GM20431 (cell line): ENCODE results near the gene CEP295NL.
"Not testable (repeated sequence)": the region's sequence is repeated elsewhere in the genome, so short reads cannot be mapped to it uniquely, and the experiment has no call there.

Source experiments
- in situ Hi-C: fragments of 300-500 bp; cut with MseI, MboI; formaldehyde crosslinking; loops from one replicate; pipeline ENCODE4 v1.15.0; 2020; ENCODE audit warnings: low sequenced_read_pairs; ENCODE audit not compliant: unreplicated experiment

Gene CEP295NL

DNA sequence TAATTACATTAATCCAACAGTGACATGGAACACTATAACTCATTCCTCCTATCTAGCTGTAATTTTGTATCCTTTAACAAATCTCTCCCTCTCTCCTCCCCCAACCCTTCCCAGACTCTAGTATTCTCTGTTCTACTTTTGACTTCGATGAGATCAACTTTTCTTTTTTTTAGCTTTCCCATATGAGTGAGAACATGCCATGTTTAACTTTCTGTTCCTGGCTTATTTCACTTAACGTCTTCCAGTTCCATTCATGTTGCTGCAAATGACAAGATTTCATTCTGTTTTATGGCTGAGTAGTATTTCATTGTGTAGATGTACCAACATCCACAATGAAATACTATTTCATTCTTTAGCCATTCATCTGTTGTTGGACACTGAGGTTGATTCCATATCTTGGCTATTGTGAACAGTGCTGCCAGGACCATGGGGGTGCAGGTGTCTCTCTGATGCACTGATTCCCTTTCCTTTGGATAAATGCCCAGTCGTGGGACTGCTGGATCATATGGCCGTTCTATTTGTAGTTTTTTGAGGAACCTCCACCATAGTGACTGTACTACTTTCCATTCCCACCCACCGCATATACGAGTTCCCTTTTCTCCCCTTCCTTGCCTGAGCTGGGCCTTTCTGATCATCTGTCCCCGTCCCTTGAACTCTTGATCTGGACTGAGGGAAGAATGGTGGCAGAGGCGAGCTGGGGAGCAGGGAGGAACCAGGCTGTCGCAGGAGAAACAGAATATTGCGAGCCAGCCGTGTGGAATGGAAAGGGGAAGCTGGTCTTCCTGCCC, 7.7 kb upstream of the CEP295NL start:
- in situ Hi-C loops = no loop called here

DNA sequence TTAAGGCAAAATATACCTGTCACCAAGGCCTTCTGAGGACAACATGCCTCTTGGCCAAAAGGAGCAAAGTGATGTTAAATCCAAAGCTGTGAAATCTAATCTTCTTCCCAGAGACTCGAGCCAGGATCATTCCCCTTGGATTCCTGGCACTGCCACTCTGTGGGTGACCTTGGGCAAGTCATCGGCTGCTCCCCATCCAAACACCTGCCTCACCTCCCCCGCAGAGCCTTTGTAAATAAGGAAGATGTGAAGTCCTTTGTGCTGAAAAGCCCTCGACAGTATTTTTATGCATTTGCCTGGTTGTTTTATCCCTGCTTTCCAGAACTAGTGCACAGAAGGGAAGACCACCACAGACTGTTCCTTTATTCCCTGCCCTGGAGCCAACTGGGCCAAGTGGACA, 5.4 kb upstream of the CEP295NL start:
- in situ Hi-C loops = no loop called here

DNA sequence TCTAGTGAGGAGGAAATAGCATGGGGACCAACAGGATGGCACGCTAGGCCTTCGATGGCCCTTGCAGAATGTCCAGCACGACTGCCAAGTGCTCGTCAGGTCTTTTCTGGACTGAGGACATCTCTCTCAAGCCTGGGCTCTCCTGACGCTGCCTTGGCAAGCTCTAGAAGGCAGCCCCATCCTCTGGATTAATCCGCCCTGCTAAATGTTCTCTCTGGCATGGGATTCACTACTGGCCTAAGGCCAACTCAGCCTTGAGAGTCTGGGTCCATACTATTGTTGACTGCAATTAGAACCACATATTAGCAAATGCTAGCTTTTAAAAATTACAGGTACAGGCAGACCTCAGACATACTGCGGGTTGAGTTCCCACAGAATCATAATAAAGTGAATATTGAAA, 2.5 kb upstream of the CEP295NL start:
- in situ Hi-C loops = no loop called here

DNA sequence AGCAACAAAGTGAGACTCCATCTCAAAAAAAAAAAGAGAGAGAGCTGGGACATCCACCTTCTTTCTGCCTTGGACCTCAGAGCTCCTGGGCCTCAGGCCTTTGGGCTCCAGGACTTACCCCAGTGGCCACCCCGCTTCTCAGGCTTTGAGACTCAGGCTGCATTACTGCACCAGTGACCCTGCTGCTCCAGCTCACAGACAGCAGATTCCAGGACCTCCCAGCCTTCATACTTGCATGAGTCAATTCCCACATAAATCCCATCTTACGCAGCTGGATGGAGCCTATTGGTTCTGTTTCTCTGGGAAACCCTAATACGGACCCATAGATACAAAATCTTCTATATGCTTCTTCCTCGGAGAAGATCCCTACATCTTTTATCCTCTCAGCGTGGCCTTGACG, 2.1 kb upstream of the CEP295NL start:
- in situ Hi-C loops = no loop called here

DNA sequence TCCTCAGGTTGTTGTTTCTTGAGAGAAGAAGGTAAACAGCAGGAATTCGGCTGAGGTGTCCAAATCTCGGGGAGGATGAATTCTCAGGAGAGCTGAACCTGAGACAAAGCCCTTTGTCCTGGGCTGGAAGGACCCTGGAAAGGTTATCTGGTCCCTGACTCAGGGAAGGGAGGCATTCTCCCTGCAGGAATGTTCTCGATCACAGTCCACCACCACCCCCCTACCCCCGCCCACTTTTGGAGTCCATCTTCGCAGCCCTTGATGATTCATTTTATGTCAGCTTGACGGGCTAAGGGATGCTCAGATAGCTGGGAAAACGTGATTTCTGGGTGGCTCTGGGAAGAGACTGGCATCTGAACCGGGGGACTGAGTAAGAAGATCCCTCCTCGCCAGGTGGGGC, 1.4 kb upstream of the CEP295NL start:
- in situ Hi-C loops = no loop called here

DNA sequence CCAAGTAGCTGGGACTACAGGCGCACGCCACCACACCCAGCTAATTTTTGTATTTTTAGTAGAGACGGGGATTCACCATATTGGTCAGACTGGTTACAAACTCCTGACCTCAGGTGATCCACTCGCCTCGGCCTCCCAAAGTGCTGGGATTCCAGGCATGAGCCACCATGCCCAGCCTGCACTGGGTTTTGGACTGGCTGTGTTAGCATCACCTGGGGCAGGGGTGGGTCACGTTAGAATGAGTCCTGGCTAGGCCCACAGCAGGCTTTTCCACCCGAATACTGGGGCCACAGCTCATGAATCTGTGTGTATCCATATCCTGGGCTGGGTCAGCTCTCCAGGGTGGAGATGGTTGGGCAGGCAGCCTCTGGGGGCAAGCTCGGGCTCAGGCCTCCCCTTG, 770 bp downstream of the CEP295NL start:
- in situ Hi-C loops = not testable (repeated sequence)

DNA sequence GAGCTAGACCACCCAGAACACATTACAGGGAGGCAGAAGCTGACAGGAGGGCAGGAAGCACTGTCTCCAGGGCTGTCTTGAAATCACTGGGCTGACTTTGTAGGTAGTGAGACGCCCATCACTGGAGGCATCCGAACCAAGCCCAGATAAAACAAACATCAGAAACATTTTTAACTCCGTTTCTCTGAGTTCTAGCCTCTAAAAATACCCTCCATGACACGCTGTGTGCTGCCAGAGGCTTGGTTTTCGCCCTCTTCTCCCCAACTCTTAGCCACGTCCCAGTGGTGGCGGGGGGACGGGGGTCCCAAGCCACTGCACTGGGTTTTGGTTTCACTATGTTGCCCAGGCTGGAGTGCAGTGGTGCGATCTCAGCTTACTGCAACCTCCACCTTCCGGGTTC, 1.2 kb downstream of the CEP295NL start:
- in situ Hi-C loops = no loop called here

DNA sequence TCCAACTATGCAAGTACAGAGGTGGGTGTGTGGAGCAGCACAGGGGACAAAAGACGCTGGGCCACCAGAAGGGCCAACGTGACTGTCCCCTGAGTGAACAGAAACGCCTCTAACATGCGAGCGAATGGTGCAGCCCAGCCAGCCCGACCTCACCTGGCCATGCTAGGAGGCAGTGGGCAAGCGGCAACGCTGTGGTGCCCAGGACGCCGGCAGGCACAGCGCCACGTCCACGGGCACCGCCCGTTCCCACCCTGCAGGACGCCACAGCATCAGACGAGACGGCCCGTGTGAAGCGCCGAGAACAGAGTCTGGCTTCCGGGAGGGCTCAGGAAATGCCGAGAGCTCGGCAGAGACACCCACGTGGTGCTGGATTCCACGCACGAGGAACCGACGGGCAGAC, 2.2 kb downstream of the CEP295NL start:
- in situ Hi-C loops = no loop called here

DNA sequence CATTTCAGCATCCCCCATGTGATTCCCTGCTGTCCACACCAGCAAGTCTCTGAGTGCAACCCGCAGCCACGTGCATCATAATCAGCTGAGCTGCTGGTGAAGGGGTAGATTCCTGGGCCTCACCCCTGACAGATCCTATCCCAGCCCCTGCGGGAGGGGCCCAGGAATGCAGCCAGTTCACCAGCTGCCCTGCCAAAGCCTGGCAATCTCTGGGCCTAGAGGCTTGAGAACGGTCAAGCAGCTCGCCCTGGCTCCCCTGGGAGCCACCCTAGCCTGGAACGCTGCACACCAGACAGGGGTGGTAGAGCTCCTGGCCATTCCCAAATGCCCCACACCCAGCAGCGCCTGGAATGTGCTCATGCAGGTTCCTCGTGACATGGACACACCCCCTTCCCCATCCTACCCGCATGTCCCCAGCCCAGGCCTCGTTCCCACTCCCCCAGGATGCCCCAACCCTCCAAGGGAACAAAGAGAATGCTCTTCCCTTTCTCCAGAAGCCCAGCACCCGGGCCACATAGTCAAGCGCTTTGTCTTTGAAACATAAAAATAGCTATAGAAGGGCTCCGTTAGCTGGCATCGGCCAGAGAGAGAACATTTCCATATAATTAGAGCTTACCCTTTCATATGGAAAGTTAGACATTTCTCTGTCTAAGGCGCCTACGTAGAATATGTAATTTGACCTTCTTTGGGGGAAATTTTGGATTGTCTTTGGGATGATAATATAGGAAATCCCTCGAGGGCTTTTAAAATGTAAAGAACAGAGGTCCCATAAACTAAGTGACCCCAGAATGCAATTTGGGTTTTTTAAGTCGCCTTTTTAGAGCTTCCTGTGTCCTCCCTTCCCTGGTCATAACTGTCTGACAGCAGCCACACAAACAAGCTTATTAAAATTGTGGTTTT, 3.4 kb downstream of the CEP295NL start:
- in situ Hi-C loops = no loop called here

DNA sequence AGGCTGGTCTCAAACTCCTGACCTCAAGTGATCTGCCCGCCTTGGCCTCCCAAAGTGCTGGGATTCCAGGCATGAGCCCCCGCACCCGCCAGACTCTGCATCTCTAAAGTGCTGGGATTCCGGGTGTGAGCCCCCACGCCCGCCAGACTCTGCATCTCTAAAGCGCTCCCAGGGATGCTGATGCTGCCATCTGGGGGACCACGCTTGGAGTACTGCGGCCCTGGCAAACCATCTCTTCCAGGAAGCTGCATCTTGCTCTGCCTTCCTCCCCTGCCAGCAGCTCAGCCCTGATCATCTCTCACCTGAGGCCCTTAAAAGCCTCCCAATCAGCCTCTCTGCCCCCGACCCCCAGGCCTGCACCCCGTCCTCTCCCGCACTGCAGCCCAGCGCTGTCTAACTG, 4.1 kb downstream of the CEP295NL start:
- in situ Hi-C loops = no loop called here

DNA sequence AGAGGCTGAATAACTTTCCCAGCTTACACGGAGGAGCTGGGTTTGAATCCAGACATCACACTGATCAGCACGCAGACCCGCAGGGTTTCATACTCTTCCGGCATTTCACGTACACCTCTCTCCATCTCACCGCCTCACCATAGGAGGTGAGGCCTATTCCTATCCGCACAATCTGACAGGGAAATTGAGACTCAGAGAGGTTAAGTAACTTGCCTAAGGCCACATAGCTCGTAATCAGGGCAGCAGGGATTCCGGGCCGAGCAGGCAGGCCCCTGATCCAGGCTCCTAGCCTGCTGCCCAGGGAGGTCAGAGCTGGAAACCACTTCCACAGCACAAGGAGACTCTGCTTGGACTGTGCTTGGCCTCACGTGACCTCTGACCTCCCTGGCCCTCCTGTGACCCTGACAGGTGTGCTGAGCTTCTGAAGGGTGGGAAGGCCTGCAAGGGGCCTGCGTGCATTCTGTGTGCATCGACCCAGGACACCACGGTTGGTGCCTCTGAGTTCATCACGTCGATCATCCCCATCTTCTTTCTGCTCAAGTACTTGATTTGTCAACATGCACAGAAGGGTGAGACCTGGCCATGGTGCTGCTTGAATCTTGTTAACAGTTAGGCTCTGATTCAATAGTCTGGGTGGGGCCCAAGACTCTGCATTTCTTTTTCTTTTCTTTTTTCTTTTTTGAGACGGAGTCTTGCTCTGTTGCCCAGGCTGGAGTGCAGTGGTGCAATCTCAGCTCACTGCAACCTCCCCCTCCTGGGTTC, 4.7 kb downstream of the CEP295NL start:
- in situ Hi-C loops = no loop called here

DNA sequence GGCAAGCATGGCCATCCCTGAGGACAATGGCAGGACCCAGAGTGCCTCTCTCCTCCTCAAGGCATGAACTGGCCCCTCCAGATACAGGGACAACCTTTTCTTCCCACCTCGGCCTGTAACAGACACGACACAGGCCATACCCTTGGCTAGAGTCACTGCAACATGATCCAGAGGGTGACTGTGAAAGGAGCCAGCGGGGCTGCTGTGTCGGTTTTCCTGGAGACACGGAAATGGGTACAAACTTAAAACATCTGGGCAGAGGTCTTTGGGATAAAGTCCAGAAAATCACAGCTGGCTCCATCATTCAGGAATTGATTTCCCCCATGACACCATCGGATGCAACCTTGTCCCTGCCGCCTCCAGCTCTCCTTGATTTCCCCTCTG, 5.3 kb downstream of the CEP295NL start:
- in situ Hi-C loops = no loop called here

DNA sequence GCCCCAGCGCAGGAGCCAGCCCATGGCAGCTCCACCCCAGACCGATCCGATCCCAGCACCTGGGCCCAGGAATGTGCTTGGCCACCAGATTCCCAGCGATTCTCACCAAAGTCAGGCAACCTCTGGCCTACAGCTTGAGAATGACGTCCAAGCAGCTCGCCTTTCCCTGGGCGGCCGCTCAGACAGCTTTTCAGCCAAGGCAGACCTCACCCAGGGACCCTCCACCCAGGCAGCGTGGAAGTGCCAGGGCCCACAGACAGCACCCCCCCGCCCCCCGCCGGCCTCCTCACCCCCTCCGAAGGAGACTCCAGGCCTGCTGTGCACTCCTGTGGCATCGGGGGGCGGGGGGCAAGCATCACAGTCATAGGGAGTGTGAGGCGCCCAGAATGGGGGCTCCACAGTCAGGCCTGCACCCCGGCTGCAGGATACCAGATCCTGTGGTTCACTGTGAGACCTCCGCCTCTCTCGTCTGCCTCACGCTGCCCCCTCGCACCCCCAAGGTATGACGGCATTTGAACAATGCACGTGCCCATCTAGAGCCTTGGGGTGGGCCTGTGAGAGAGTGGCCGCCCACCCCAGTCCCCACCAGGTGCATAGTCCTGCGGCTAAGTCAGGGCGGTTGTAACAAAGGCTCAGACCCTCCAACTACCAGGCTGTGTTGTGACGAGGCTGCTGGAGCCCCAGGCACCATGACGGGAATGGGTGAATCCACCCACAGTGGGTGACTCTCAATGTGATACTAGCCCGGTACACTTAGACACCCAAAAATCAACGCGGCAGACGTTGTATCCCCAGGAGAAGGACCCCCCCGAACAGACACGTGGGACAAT, 6.0 kb downstream of the CEP295NL start:
- in situ Hi-C loops = no loop called here

DNA sequence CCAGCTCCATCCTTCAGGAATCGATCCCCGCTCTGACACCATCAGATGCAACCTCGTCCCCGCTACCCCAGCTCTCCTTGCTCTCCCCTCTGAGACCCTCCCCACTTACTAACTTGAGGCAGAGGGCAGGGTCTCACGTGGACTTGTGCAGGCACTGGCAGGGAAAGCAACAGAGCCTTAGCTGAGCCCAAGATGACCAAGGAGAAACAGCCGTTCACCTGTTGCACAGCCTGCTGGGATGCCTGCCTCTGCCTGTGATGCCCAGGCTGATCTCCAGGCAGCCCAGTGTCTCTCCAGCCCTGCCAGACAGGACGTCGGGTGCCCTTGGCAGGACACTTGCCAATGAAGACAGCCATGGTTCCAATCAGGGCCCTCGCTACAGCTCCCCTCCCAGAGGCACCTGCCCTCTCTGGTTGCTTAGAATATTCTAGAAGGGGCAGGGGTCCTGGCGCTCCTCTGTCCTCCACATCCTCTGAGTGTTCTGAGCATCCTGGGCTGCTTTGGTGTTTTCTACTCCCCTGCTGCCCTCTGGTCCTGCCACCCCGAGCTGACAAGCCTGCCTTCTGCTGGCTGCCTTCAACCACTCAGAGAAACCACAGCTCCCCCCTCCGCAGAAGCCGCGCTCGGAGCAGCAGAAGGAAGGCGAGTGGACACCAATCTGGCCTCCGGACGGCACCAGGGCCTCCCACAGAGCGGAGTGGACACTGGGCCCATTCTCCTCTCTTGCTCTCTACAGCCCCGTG, 6.7 kb downstream of the CEP295NL start:
- in situ Hi-C loops = no loop called here

DNA sequence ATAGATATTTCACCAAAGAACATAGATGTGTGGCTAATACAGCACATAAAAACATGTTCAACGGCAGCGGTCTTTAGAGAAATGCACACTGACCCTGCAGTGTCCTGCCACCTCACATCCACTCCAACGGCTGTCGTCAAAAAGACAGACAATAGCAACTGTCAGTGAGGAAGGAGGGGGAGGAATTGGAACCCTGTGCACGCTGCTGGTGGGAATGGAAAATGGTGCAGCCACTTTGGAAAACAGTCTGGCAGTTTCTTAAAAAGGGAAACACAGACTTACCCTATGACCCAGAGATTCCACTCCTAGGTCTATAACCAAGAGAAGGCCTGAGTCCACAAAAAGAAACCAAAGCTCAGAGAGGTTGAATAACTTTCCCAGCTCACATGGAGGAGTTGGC, 7.7 kb downstream of the CEP295NL start:
- in situ Hi-C loops = no loop called here

DNA sequence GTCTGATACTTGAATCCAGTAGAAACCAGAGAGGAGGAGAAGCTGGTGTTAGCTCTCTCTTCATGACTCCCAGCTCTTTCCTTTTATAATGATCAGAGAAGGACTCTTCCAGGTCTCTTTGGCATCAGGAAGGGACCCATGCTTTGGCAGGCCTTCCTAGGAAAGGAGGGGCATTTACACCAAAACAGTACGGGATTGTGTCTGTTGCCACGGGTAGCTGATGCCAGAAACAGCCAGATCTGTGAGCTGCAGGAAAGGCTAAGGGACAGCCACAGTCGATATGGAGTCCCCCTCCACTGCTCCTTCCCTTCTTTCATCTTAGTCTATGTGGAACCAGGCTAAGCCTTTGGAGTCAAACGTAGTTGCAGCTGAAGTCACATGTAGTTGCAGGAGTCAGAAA, 9.3 kb downstream of the CEP295NL start:
- in situ Hi-C loops = no loop called here

DNA sequence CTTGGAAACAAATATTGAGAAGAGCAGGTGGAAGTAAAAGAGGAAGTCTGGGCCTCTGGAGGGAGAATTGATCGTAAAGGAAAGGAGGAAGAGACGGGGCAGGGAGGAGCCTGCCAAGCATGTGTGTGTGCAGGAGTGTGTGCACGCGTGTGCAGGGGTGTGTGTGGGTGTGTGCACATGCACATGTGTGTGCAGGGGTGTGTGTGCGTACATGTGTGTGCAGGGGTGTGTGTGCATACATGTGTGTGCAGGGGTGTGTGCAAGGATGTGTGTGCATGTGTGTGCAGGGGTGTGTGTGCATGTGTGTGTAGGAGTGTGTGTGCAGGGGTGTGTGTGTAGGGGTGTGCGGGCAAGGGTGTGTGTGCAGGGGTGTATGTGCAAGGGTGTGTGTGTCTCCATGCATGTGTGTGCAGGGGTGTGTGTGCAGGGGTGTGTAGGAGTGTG, 10.0 kb downstream of the CEP295NL start:
- in situ Hi-C loops = no loop called here

DNA sequence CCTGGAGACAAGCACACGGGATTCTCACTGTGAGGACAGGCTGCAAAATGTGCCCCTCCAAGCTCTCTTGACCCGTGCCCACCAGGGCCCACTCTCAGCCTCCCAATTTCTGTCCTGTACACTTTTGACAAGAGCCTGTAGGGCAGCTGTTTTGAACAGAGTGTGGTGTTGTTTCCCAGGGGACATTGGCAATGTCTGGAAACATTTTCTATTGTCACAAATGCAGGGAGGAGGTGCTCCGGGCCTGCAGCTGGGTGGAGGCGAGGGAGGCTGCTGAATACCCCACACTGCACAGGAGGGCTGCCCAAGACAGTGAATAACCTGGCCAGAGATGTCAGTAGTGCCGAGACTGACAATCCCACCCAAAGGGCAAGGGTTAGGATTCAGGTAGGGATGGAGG, 10.5 kb downstream of the CEP295NL start:
- in situ Hi-C loops = no loop called here

DNA sequence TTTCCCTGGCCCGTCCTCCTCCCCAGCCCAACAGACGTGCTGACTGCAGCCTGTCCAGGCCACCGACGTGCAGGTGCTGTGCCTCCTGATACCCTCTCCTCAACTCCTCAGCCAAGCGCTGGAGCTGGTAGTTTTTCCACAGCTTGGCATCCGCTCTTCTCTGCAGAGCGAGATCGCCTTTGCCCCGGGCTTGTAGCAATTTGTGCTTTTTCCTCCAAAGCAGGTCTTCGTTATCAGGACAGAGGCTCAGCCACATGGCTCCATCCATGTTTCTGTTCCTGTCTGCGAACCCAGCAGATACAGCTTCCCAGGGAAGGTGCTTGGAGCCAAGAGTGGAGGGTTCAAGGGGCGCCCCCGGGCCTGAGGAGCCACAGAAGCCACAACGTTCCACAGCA, 10.9 kb downstream of the CEP295NL start:
- in situ Hi-C loops = no loop called here
